Peyer's patch (tissue), 4 donors: ENCODE data around the gene TTC34.

Experiments
- CTCF ChIP-seq, 6 experiments: fragments of 450-650 bp in 4 of 6; fragments of 200-600 bp in 2 of 6; sonication (generic) in 1 of 6; IDR thresholded peaks; one replicate each; pipeline ENCODE4 v1.5.1; 2017 to 2019; ENCODE audit warnings: antibody characterized with exemption in 6 of 6, mild to moderate bottlenecking in 3 of 6, moderate library complexity in 1 of 6
- POLR2A ChIP-seq, 2 donors: fragments of 450-650 bp; IDR thresholded peaks; one replicate each; pipeline ENCODE4 v1.5.1; 2017; ENCODE audit warnings: antibody characterized with exemption in 2 of 2, mild to moderate bottlenecking in 2 of 2, moderate library complexity in 2 of 2

GRCh38 chr1:2625311-2625710, 176.2 kb downstream of the TTC34 start:
- TF ChIP-seq CTCF (IDR thresholded peaks at IDR 0.05) (no peak), POLR2A (IDR thresholded peaks at IDR 0.05) (no peak)
